GM21786 (cell line): Measurements from ENCODE around the gene SEC22A.

Experiments
- ATAC-seq: cut with Tn5 transposase; IDR thresholded peaks from one replicate; pipeline ENCODE4 v1.9.1; 2021; ENCODE audit not compliant: unreplicated experiment

Gene SEC22A

DNA sequence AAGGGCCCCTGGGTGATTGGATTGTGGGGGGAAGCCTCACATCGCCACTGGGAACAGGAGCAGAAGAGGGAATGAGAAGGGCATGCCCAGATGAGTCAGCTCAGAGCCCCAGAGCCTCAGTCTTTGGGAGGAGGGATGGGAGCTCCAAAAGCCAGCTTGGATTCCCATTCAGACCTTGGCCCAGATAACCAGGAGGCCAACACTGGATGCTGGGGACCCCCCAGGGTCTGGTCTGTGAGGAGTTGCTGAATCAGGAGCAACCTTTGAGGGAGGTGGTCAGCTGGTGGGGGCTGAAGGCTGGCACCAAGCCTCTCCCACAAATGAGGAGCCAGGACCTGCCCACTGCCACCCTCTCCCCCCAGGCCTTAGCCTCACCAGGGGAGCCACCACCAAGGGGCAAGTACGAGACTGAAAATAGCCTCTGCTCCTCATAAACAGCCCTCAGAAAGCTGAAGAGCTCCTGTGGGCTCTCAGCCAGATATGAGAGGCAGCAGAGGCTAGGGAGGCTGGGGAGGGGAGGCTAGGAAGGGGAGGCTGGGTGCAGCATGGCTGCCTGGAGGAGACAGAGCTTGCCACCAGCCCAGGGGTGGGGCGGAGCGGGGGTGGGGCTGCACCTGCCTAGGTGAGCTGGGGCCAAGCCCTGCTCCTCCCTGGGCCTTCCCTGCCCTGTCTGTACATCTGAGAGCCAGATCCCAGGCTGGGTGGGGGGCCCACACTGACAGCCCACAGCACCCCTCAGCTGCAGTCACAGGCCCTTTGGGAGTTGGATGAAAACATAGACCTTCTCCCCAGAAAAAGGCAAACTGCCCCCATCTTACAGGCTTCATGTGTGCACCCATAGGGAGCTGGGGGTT is 99.8 kb downstream of the SEC22A start:
- ATAC-seq, result no peak

DNA sequence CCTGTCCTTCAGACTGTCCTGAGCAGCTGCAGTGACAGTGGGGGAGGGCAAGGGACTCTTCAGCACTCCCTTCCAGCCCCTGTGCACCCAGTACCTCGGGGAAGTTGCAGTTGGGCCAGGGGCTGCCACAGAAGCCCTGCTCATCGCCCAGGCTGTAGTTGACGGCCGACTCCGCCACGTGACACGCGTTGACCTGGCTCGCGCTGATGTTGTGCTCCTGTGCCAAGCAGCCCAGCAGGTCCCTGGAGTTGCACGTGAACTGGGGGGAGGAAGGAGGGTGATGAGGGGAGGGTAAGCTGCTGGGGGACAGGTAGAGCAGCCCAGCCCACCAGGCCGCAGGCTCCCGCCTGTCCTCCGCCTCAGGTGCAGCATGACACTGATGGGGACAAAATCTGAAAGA is 101.2 kb downstream of the SEC22A start:
- no peak for ATAC-seq

DNA sequence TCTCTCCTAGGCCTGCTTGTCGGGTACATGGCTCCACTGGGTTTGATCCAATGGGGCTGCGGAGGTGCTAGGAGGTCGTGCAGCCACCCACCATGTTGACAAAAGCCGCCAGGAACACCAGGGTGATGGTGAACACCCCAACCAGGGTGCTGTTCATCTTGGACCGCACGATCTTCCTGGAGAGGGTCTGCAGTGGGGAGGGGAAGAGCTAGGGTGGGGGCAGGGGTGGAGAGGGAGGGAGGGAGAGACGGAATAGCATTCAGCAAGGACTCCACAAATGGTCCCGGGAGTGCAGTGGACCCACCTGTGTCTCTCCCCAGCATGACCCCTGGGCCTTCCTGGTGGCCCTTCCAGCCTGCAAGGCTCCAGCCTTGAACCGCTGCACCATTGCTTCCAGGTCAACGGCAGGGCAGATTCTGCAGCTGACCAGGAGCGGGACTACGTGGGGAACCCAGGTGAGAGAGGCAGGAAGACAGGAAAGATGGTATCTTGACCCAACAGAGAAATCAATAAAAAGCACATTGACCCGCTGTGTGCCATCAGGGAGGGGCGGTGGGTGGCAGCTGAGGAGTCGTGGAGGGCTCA is 102.3 kb downstream of the SEC22A start:
- no peak for ATAC-seq

- no peak for ATAC-seq
Observed at GRCh38 chr3:123305192-123305591, 103.4 kb downstream of the SEC22A start.

DNA sequence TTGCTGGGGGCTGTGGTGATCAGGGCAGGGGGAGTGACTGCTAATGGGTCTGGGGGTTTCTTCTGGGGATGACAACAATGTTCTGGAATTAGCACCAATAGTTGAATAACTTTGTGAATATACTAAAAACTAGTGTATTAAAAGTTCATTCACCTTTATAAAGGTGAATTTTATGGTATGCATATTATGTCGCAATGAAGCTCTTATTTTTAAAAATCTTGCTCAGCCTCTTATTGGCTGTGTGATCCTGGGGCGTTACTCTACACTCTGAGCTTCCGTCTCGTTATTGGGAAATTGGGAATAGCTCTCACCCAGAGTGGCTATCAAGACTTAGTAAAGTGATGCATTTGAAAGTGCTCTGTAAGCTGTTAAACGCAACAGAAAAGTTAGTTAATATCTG is 105.3 kb downstream of the SEC22A start:
- ATAC-seq, result no peak

GRCh38 chr3:123310186-123310585 is 108.4 kb downstream of the SEC22A start:
- no peak for ATAC-seq

DNA sequence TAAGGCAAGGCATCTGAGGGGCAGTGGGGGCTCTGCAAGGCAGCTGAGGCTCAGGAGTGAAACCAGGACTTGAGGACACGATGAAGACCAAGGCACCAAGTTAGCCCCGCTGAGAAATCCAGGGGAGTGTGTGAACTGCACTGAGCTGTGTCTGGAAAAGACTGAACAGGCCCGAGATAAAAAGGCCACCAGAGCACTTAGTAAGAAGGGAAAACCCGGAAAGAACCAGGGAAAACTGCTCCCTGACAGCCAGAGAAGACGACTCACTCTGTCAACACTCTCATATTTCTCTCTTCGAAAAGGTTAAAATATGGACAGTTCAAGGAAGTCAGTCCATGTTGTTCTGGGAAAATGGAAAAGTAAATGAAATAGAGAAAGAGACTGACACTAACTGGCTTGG is 109.0 kb downstream of the SEC22A start:
- ATAC-seq, result no peak

DNA sequence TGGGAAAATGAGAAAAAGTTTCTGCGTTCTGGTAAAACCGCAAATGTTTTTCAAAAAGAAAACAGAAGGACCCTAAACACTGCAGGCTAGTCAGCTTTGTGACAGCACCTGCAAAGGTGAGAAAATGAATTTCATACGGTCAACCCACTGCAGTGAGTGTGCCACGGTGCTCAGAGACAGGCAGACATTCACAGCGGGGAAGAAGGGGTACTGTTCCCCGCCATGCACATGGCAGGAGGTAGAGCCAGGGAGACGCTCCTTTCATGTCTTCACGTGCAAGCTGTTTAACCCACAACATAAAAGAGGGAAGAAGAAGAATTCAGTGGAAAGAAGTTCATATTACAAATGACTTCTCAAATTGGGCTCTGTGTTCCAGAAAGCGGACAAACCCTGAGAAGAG is 109.5 kb downstream of the SEC22A start:
- no peak for ATAC-seq

- no peak for ATAC-seq
Observed at GRCh38 chr3:123312331-123313265, 110.9 kb downstream of the SEC22A start.

DNA sequence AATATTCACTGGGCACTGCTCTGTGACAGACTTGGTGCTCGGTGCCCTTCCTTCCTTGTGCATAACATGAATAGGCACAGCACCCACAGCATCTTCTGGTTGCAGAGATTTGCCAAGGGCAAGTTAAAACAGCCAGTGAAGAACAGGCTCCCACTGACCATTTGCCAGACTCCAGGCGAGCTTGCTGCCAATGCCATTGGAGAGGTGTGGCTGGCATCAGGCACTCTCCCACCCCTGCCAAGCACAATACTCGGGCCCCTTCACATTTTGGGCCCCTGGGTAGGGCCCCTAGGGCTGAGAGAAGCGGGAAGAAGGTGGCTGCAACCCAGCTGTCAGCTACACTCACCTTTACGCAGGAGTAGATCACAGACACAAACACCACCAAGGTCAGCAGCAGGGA is 112.1 kb downstream of the SEC22A start:
- no peak for ATAC-seq

DNA sequence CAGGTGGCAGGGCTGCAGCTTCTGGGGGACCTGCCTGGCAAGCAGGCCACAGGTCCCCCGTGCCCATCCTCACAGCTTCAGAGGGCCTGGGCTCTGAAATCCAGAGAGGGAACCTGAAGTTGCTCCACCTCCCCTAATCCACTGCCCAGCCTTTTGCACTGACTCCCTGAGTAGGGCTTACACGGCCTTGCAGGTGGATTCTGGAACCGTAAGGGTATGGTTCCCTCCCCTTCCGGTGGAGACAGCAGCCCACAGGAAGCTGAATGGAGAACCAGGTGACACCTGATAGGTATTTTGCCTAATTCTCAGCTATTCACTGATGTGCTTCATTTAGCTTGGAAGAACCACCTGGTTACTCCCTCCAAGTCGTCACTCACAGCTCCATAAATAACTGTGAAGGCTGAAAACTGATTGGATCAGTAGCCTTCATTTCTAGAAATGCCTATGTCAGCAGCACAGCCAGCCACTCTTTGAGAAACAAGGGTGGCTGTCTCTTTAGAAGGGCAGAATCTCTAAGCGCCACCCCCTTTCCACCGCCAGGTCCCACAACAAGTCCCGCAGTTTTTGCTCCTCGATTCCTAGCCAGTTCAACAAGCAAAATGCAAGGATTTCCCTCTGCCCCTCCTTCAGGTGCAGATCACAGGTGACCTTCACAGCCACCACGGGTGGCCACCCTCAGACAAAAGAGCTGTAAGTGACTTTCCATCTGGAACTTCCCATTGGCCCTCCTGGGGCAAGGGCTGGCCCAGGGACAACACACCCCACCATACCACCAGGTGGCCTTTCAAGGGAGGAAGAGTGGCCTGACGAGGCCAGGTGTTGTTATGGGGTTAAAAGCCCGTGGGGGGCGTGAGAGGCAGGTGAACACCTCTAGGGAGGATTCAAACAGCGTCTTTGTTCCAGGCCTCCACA is 112.9 kb downstream of the SEC22A start:
- ATAC-seq, result no peak

DNA sequence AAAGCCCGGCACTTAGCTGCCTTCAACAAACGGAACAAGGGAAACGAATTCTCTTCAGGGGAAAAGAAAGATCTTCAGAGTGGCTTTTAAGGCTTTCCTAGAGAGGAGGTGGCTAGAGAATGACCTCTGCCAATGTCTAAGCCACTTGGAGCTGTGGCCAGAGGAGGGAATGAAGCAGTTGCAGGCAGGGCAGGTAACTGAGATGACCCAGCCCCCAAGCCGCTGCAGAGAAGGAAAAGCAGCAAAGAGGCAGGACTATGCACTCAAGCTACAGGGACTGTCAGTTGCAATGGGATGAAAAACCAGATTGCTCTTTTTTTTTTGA is 113.5 kb downstream of the SEC22A start:
- no peak for ATAC-seq

- no peak for ATAC-seq
Observed at GRCh38 chr3:123317716-123318115, 116.0 kb downstream of the SEC22A start.

GRCh38 chr3:123318374-123318773 is 116.6 kb downstream of the SEC22A start:
- no peak for ATAC-seq

- no peak for ATAC-seq
Observed at GRCh38 chr3:123319760-123320159, 118.0 kb downstream of the SEC22A start.

DNA sequence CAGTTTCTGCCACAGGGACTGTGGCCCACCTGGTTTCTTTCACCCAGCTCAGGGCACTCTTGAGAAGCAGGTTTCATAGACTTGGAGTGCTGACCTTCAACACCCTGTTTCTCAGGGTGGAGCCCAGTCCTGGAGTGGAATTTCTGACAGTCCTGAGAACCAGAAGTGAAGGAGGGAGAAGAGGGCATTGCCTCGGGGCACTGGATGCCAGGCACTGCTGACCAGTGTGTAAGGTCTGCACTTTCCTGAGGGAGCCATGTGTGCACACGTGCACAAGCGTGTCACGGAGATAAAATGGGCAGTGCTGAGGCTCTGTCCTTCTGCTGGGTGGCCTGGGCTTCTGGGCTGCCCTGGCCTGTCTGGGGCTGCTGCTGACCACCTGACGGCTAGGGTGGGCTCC is 118.5 kb downstream of the SEC22A start:
- no peak for ATAC-seq

DNA sequence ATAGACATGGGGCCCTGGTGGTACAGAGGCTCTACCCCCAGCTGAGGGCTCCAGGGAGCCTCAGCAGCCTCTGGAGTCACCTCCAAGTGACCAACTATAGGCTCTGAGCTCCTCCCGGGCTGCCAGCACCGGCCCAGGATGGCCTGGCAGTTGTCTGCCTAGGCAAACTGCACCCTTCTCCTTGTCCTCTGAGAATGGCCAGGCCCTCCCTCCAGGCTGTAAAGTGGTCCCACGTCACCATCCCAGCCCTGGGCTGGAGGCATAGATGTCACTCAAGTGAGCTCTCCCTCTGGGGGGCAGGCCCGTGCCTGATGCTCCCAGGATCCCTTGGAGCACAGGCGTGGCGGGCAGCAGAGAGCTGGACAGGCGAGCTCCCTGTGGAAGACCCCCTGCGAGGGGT is 120.1 kb downstream of the SEC22A start:
- ATAC-seq, result no peak

- no peak for ATAC-seq
Observed at GRCh38 chr3:123322866-123323265, 121.1 kb downstream of the SEC22A start.
